ENCODE measurements around the gene BIRC3. TPM values are rescaled to one million over a fixed set of nuclear protein-coding genes. Genes with fewer than 3 reads are reported as not detected.

BIRC3 gene
- total RNA-seq, 2 experiments from 2014 or later, result 27.2 to 66.9 TPM

DNA sequence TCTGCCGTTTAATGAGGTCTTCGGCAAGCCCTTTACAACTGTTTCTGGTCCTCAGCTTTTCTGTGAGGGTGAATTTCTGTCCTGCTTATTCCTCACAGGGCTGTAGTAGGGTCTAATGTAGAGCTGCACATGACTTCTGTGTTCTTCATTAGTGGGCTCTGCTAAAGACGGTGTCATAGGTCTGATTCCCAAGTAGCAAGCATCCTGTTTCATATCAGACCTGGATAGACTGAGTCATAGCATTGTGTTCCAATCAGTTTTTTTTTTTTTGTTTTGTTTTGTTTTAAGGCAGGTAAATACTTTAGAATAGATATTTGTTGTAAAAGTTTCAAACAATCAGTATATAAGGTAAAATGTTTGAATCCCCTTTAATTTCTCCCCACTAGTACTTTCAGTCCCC lies 65.1 kb downstream of the BIRC3 start:
- no peak overlapping the region for H2AFZ ChIP-seq (ENCODE audit: low read length)
- no peak overlapping the region for H3K27ac ChIP-seq (ENCODE audit: low read depth, low read length, poor library complexity, severe bottlenecking)
- ChIA-PET POLR2A (interaction anchor here (0.6 kb wide), 2 partner anchors 36 to 116 kb away, joined by 3 read pairs; no protein-coding TSS in a partner anchor), CTCF (ENCODE audit: unreplicated experiment) (interaction anchor here (1.0 kb wide), 1 partner anchor 8 kb away, joined by 3 read pairs; no protein-coding TSS in a partner anchor)
- intact Hi-C loops (cut with micrococcal nuclease; ENCODE audit: unreplicated experiment), result no loop called here
- H3K9me2 ChIP-seq (ENCODE audit: insufficient read depth, low read length), result no peaks in the 10 kb centered on the region
- no peaks in the 10 kb centered on the region for H3K79me2 ChIP-seq (ENCODE audit: insufficient read depth, low read depth, low read length)
- DNase-seq (ENCODE audit: low spot score), result no peak
- no peak overlapping the region for H3K4me2 ChIP-seq (ENCODE audit: low read length)
- no peaks in the 10 kb centered on the region for H3K9me3 ChIP-seq (ENCODE audit: low read length)
- TF ChIP-seq EZH2phosphoT487 (IDR thresholded peaks at IDR 0.05; ENCODE audit: borderline replicate concordance, low read depth, low read length) (no peak), CTCF (conservative IDR thresholded peaks at IDR 0.05; ENCODE audit: low read length) (no peak)
- H3K4me1 ChIP-seq (ENCODE audit: insufficient read depth, low read length, poor library complexity, severe bottlenecking), result no peaks in the 10 kb centered on the region
- peaks cover 42% of the 10 kb centered on the region for H3K36me3 ChIP-seq (ENCODE audit: insufficient read depth, low read length)
- no TSS peak for BruUV-seq (replicated peaks)
- no peak overlapping the region for H3K4me3 ChIP-seq (ENCODE audit: low read depth, low read length, poor library complexity, severe bottlenecking)
- H4K20me1 ChIP-seq (ENCODE audit: insufficient read depth, low read length), result no peaks in the 10 kb centered on the region

DNA sequence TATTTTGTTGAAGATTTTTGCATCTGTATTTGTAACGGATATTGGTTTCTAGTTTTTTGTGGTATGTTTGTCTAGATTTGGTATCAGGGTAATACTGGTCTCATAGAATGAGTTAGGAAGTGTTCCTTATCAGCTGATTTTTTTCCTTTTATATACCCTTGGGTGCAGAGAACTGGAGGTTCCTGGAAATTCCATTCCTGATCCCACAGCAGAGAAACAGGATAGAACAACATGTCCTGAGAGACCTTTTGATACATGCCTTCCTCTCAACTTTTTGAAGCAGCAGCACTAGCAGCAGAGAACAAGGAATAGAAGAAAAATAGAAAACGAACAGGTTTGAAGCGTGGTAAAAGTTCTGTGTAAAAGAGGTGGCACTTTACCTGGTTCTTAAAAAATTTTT lies 66.6 kb downstream of the BIRC3 start:
- H4K20me1 ChIP-seq (ENCODE audit: insufficient read depth, low read length), result no peaks in the 10 kb centered on the region
- H3K36me3 ChIP-seq (ENCODE audit: insufficient read depth, low read length), result peaks cover 42% of the 10 kb centered on the region
- H2AFZ ChIP-seq (ENCODE audit: low read length), result no peak overlapping the region
- H3K4me2 ChIP-seq (ENCODE audit: low read length), result no peak overlapping the region
- no peak for DNase-seq (ENCODE audit: low spot score)
- TF ChIP-seq CTCF (conservative IDR thresholded peaks at IDR 0.05; ENCODE audit: low read length) (no peak), EZH2phosphoT487 (IDR thresholded peaks at IDR 0.05; ENCODE audit: borderline replicate concordance, low read depth, low read length) (no peak)
- CTCF ChIA-PET (ENCODE audit: unreplicated experiment), result no interaction called here
- no TSS peak for BruUV-seq (replicated peaks)
- H3K4me1 ChIP-seq (ENCODE audit: insufficient read depth, low read length, poor library complexity, severe bottlenecking), result no peaks in the 10 kb centered on the region
- no peak overlapping the region for H3K27ac ChIP-seq (ENCODE audit: low read depth, low read length, poor library complexity, severe bottlenecking)
- POLR2A ChIA-PET, result interaction anchor here (0.5 to 0.8 kb wide), 3 partner anchors 10 to 43 kb away, joined by 3 to 4 read pairs (median 4); no protein-coding TSS in a partner anchor
- H3K4me3 ChIP-seq (ENCODE audit: low read depth, low read length, poor library complexity, severe bottlenecking), result no peak overlapping the region
- no peaks in the 10 kb centered on the region for H3K9me2 ChIP-seq (ENCODE audit: insufficient read depth, low read length)
- no peaks in the 10 kb centered on the region for H3K9me3 ChIP-seq (ENCODE audit: low read length)
- no peaks in the 10 kb centered on the region for H3K79me2 ChIP-seq (ENCODE audit: insufficient read depth, low read depth, low read length)
- intact Hi-C loops (cut with micrococcal nuclease; ENCODE audit: unreplicated experiment), result no loop called here

- TF ChIP-seq CTCF (conservative IDR thresholded peaks at IDR 0.05; ENCODE audit: low read length), result no peak
- no peak for TF ChIP-seq EZH2phosphoT487 (IDR thresholded peaks at IDR 0.05; ENCODE audit: borderline replicate concordance, low read depth, low read length)
- Histone ChIP-seq H4K20me1 (ENCODE audit: insufficient read depth, low read length) (no peaks in the 10 kb centered on the region), H3K9me3 (ENCODE audit: low read length) (no peaks in the 10 kb centered on the region), H3K4me3 (ENCODE audit: low read depth, low read length, poor library complexity, severe bottlenecking) (no peak overlapping the region), H3K4me1 (ENCODE audit: insufficient read depth, low read length, poor library complexity, severe bottlenecking) (no peaks in the 10 kb centered on the region), H3K27ac (ENCODE audit: low read depth, low read length, poor library complexity, severe bottlenecking) (no peak overlapping the region), H3K9me2 (ENCODE audit: insufficient read depth, low read length) (no peaks in the 10 kb centered on the region), H3K4me2 (ENCODE audit: low read length) (no peak overlapping the region), H3K79me2 (ENCODE audit: insufficient read depth, low read depth, low read length) (no peaks in the 10 kb centered on the region), H2AFZ (ENCODE audit: low read length) (no peak overlapping the region), H3K36me3 (ENCODE audit: insufficient read depth, low read length) (peaks cover 42% of the 10 kb centered on the region)
- ChIA-PET POLR2A (interaction anchor here (0.8 kb wide), 1 partner anchor 10 kb away, joined by 4 read pairs; no protein-coding TSS in a partner anchor), CTCF (ENCODE audit: unreplicated experiment) (no interaction called here)
- DNase-seq (ENCODE audit: low spot score), result no peak
- BruUV-seq (replicated peaks), result no TSS peak
- intact Hi-C loops (cut with micrococcal nuclease; ENCODE audit: unreplicated experiment), result no loop called here
Observed at GRCh38 chr11:102384419-102385079, 67.3 kb downstream of the BIRC3 start.
